ENCODE results near the gene UCHL3.

Gene UCHL3

GRCh38 chr13:75639454-75639853, 89.9 kb downstream of the UCHL3 start:
- H3K9me3 ChIP-seq (replicated peaks; ENCODE audit: insufficient read depth, low read length): no peaks in the 10 kb centered on the region
- TF ChIP-seq, protein P1, sequence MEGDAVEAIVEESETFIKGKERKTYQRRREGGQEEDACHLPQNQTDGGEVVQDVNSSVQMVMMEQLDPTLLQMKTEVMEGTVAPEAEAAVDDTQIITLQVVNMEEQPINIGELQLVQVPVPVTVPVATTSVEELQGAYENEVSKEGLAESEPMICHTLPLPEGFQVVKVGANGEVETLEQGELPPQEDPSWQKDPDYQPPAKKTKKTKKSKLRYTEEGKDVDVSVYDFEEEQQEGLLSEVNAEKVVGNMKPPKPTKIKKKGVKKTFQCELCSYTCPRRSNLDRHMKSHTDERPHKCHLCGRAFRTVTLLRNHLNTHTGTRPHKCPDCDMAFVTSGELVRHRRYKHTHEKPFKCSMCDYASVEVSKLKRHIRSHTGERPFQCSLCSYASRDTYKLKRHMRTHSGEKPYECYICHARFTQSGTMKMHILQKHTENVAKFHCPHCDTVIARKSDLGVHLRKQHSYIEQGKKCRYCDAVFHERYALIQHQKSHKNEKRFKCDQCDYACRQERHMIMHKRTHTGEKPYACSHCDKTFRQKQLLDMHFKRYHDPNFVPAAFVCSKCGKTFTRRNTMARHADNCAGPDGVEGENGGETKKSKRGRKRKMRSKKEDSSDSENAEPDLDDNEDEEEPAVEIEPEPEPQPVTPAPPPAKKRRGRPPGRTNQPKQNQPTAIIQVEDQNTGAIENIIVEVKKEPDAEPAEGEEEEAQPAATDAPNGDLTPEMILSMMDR (IDR thresholded peaks at IDR 0.05; ENCODE audit: low read length): no peak
- TF ChIP-seq EZH2phosphoT487 (IDR thresholded peaks at IDR 0.05; ENCODE audit: low read length): no peak
- H3K27me3 ChIP-seq (replicated peaks; ENCODE audit: insufficient read depth, low read length): no peaks in the 10 kb centered on the region
- no peak overlapping the region for H3K4me2 ChIP-seq (ENCODE audit: low read depth, low read length)
- H3K4me1 ChIP-seq (ENCODE audit: low read length): no peaks in the 10 kb centered on the region
- no peak overlapping the region for H3K9ac ChIP-seq (ENCODE audit: low read length)
- no peak overlapping the region for H3K27ac ChIP-seq (ENCODE audit: low read length)
- H3F3A ChIP-seq (ENCODE audit: insufficient read depth, low read length): peaks cover 3% of the 10 kb centered on the region; the same call in 1 of the 2 replicates
- no peaks in the 10 kb centered on the region for H3K9me2 ChIP-seq (replicated peaks; ENCODE audit: insufficient read depth, low read length)
- no peak for DNase-seq
- no peaks in the 10 kb centered on the region for H3K79me2 ChIP-seq (ENCODE audit: low read length)
- H3K4me3 ChIP-seq (ENCODE audit: low read length): no peak overlapping the region
- H4K20me1 ChIP-seq (ENCODE audit: insufficient read depth, low read length): no peaks in the 10 kb centered on the region
- H3K36me3 ChIP-seq (replicated peaks; ENCODE audit: insufficient read depth, low read length): no peaks in the 10 kb centered on the region
- no peak overlapping the region for H2AFZ ChIP-seq (ENCODE audit: low read length)

DNA sequence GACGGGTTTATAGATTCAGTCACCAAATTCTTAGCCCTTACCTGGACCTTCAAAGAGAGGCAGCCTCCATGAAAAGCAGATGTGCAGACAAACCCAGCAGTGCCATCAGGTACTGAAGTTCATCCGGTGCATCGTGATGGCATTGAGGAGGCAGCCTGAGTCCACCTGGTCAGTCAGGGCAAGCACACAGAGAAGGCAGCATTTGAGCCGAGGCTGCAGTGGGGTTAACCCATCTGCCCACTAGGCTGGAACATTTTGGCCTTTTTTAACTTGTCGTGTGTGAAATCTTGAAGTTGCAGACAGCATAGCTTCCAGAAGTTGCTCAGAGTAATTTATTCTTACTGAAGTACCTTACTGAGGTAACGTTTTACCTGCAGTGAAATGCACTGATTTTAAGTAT, 91.4 kb downstream of the UCHL3 start:
- H3K9ac ChIP-seq (ENCODE audit: low read length): no peak overlapping the region
- no peaks in the 10 kb centered on the region for H3K36me3 ChIP-seq (replicated peaks; ENCODE audit: insufficient read depth, low read length)
- no peaks in the 10 kb centered on the region for H4K20me1 ChIP-seq (ENCODE audit: insufficient read depth, low read length)
- H3K4me2 ChIP-seq (ENCODE audit: low read depth, low read length): no peak overlapping the region
- TF ChIP-seq, protein P1 (IDR thresholded peaks at IDR 0.05; ENCODE audit: low read length): no peak
- TF ChIP-seq EZH2 (optimal IDR thresholded peaks at IDR 0.05; ENCODE audit: low read depth, low read length) (no peak), EZH2phosphoT487 (IDR thresholded peaks at IDR 0.05; ENCODE audit: low read length) (no peak)
- no peak overlapping the region for H3K4me3 ChIP-seq (ENCODE audit: low read length)
- no peaks in the 10 kb centered on the region for H3K27me3 ChIP-seq (replicated peaks; ENCODE audit: insufficient read depth, low read length)
- no peaks in the 10 kb centered on the region for H3K79me2 ChIP-seq (ENCODE audit: low read length)
- H3F3A ChIP-seq (ENCODE audit: insufficient read depth, low read length): no peaks in the 10 kb centered on the region
- no peaks in the 10 kb centered on the region for H3K4me1 ChIP-seq (ENCODE audit: low read length)
- H3K9me2 ChIP-seq (replicated peaks; ENCODE audit: insufficient read depth, low read length): no peaks in the 10 kb centered on the region
- no peak for DNase-seq
- no peak overlapping the region for H3K27ac ChIP-seq (ENCODE audit: low read length)
- H3K9me3 ChIP-seq (replicated peaks; ENCODE audit: insufficient read depth, low read length): no peaks in the 10 kb centered on the region
- no peak overlapping the region for H2AFZ ChIP-seq (ENCODE audit: low read length)

DNA sequence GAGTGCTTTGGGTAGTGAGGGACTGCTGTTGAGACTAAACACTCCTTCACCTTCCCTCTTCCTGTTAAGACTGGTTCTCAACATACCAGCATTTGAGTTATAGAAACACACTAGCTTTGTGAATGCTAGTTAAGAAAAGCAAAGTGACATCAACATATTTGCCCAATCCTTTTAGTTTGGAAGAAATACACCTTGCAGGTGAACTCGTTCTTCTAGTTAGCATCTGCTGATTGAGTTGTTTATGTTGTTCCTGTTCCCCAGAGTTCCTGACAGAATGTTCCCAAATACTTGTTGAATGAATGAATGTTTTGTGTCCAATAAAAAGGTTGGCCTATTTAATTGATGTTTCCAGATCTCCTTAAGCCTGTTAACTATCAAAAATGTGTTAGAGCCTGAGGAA, 93.6 kb downstream of the UCHL3 start:
- Histone ChIP-seq H3K4me2 (ENCODE audit: low read depth, low read length) (no peak overlapping the region), H3K4me3 (ENCODE audit: low read length) (no peak overlapping the region), H4K20me1 (ENCODE audit: insufficient read depth, low read length) (no peaks in the 10 kb centered on the region), H3K9ac (ENCODE audit: low read length) (no peak overlapping the region), H3K9me2 (replicated peaks; ENCODE audit: insufficient read depth, low read length) (no peaks in the 10 kb centered on the region), H3K79me2 (ENCODE audit: low read length) (no peaks in the 10 kb centered on the region), H2AFZ (ENCODE audit: low read length) (no peak overlapping the region), H3K36me3 (replicated peaks; ENCODE audit: insufficient read depth, low read length) (no peaks in the 10 kb centered on the region), H3K27ac (ENCODE audit: low read length) (no peak overlapping the region), H3K9me3 (replicated peaks; ENCODE audit: insufficient read depth, low read length) (no peaks in the 10 kb centered on the region), H3K4me1 (ENCODE audit: low read length) (no peaks in the 10 kb centered on the region), H3F3A (ENCODE audit: insufficient read depth, low read length) (no peaks in the 10 kb centered on the region), H3K27me3 (replicated peaks; ENCODE audit: insufficient read depth, low read length) (no peaks in the 10 kb centered on the region)
- TF ChIP-seq EZH2 (optimal IDR thresholded peaks at IDR 0.05; ENCODE audit: low read depth, low read length) (no peak), EZH2phosphoT487 (IDR thresholded peaks at IDR 0.05; ENCODE audit: low read length) (no peak)
- TF ChIP-seq, protein P1 (IDR thresholded peaks at IDR 0.05; ENCODE audit: low read length): no peak
- no peak for DNase-seq

Data from MM.1S (cell line).